PC-9 (cell line): ENCODE measurements around the gene TRAPPC3L. TPM values are rescaled to one million over a fixed set of nuclear protein-coding genes. Genes with fewer than 3 reads are reported as not detected.

ENCODE experiments used
- BruUV-seq: library from RNA; stranded (reverse); fragments of 400-500 nt; replicated peaks from 2 replicates; lab custom pipeline; 2021; lab: Mats Ljungman, UMichigan
- CTCF ChIA-PET: fragments of 300-600 bp; sonication (Branson Sonifier 250); formaldehyde crosslinking; loops from one replicate; lab custom pipeline; 2022; ENCODE audit warnings: antibody characterized with exemption; lab: Charles Lee
- POLR2A ChIA-PET: fragments of 300-600 bp; sonication (Branson Sonifier 250); formaldehyde crosslinking; loops from one replicate; lab custom pipeline; 2022; ENCODE audit warnings: antibody characterized with exemption; ENCODE audit not compliant: unreplicated experiment; lab: Charles Lee
- DNase-seq, 2 experiments: peaks; one replicate each; pipeline versions ENCODE4 v3.0.0 to v3.0.0-alpha.2; 2015 to 2022; ENCODE audit warnings: mixed read lengths in 1 of 2
- H2AFZ ChIP-seq: fragments of 200-600 bp; sonication (generic); 2 replicates; pipeline ENCODE4 v1.8.1; 2017; ENCODE audit warnings: antibody characterized with exemption
- H3F3A ChIP-seq: fragments of 200-600 bp; sonication (generic); 2 replicates; pipeline ENCODE4 v1.8.1; 2017; ENCODE audit warnings: antibody characterized with exemption, mild to moderate bottlenecking, low read depth; ENCODE audit not compliant: insufficient read depth
- H3K27ac ChIP-seq: fragments of 200-600 bp; sonication (generic); 2 replicates; pipeline ENCODE4 v1.6.1; 2016; ENCODE audit warnings: mixed run types
- H3K27me3 ChIP-seq: fragments of 200-600 bp; sonication (generic); 2 replicates; pipeline ENCODE4 v1.6.1; 2016; ENCODE audit warnings: low read depth, mixed run types; ENCODE audit not compliant: insufficient read depth
- H3K36me3 ChIP-seq: fragments of 200-600 bp; sonication (generic); 2 replicates; pipeline ENCODE4 v1.6.1; 2016; ENCODE audit warnings: low read depth, mixed run types
- H3K4me1 ChIP-seq: fragments of 200-600 bp; sonication (generic); replicated peaks from 2 replicates; pipeline ENCODE4 v1.6.1; 2016; ENCODE audit warnings: mixed run types; ENCODE audit not compliant: insufficient read depth
- H3K4me2 ChIP-seq: fragments of 200-600 bp; sonication (generic); 2 replicates; pipeline ENCODE4 v1.6.1; 2017; ENCODE audit warnings: mixed run types
- H3K4me3 ChIP-seq: fragments of 200-600 bp; sonication (generic); 2 replicates; pipeline ENCODE4 v1.6.1; 2016; ENCODE audit warnings: mixed run types
- H3K79me2 ChIP-seq: fragments of 200-600 bp; sonication (generic); 2 replicates; pipeline ENCODE4 v1.6.1; 2017; ENCODE audit warnings: low read depth, mixed run types
- H3K9me2 ChIP-seq: fragments of 200-600 bp; sonication (generic); 2 replicates; pipeline ENCODE4 v1.8.1; 2017; ENCODE audit warnings: mild to moderate bottlenecking; ENCODE audit not compliant: insufficient read depth
- H3K9me3 ChIP-seq: fragments of 200-600 bp; sonication (generic); 2 replicates; pipeline ENCODE4 v1.8.1; 2016; ENCODE audit warnings: low read depth; ENCODE audit not compliant: insufficient read depth
- H4K20me1 ChIP-seq: fragments of 200-600 bp; sonication (generic); 2 replicates; pipeline ENCODE4 v1.8.1; 2017; ENCODE audit not compliant: insufficient read depth
- CTCF ChIP-seq: fragments of 200-600 bp; sonication (generic); conservative IDR thresholded peaks from 2 replicates; pipeline ENCODE4 v1.6.1; 2017; ENCODE audit warnings: mixed run types, antibody characterized with exemption, mild to moderate bottlenecking, moderate library complexity
- EZH2 ChIP-seq: fragments of 200-600 bp; sonication (generic); IDR thresholded peaks from 2 replicates; pipeline ENCODE4 v1.8.0; 2017; ENCODE audit warnings: antibody characterized with exemption, low read depth
- intact Hi-C: fragments of 100-400 bp; cut with micrococcal nuclease; formaldehyde crosslinking; loops from one replicate; pipeline ENCODE4 v1.10.0; 2022; ENCODE audit not compliant: unreplicated experiment
- total RNA-seq: library from RNA; stranded (reverse); gene quantifications from 2 replicates; pipeline ENCODE4 v1.2.3, GENCODE V29; 2021

The TRAPPC3L gene
- total RNA-seq, 1 experiment from 2014 or later: not detected

DNA sequence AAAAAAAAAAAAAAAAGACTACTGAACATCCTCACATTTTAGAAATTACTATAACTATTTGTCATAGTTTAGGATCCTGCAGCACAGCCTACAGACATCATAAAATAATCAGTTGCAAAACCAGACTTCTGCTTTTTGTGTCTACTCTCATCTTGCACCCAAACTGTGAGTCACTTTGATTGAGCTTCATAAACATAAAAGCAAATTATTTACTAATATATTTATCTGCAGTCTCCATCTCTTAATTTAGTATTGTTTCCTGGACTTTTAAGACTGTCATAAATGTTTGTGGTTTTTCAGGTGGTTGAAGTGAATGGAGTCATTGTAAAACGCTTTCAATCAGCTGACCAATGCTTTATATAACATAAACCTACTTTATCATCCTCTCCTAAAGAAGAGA is 99.1 kb downstream of the TRAPPC3L start:
- Histone ChIP-seq H3K4me3 (no peak overlapping the region), H3K9me2 (no peaks in the 10 kb centered on the region), H3K27me3 (no peaks in the 10 kb centered on the region), H3F3A (0 out of 2 replicates have a peak, but pooled peaks cover 11% of the 10 kb centered on the region), H3K9me3 (no peaks in the 10 kb centered on the region), H3K79me2 (no peaks in the 10 kb centered on the region), H3K27ac (no peak overlapping the region), H3K36me3 (no peaks in the 10 kb centered on the region), H3K4me2 (no peak overlapping the region), H2AFZ (no peak overlapping the region), H4K20me1 (no peaks in the 10 kb centered on the region), H3K4me1 (peaks cover 26% of the 10 kb centered on the region)
- POLR2A ChIA-PET: interaction anchor here (0.6 kb wide), 1 partner anchor 65 kb away, joined by 3 read pairs; the partner anchor contains the start of gene CALHM5
- DNase-seq: peak in 1 of 2 experiments; percentile 80
- TF ChIP-seq CTCF: no peak
- TF ChIP-seq EZH2: no peak
- no TSS peak for BruUV-seq
- intact Hi-C loops: no loop called here
- CTCF ChIA-PET: interaction anchor here (0.7 kb wide), 2 partner anchors 75 to 398 kb away, joined by 6 to 9 read pairs; no protein-coding TSS in a partner anchor

DNA sequence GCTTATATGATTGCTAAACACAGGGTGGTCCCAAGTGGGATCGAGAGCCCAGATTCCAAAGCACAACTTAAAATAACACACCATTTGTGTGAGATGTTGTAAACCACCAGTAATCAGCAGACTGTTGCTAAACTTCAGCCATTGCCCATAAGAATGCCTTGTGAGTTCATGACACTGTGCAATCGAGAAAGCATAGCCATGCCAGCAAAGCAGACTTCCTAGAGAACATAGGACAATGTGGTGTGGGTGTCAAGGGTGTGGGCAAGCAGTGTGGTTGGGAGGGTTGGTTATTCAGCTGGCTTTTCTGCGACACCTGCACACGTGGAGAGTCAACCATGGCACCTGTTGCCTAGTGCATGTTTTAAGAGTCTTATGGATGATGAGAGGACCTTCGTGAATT is 100.4 kb downstream of the TRAPPC3L start:
- no peak overlapping the region for H3K27ac ChIP-seq
- TF ChIP-seq EZH2 (no peak), CTCF (no peak)
- H3K4me3 ChIP-seq: no peak overlapping the region
- CTCF ChIA-PET: no interaction called here
- no peaks in the 10 kb centered on the region for H3K9me2 ChIP-seq
- H3K4me2 ChIP-seq: no peak overlapping the region
- BruUV-seq: no TSS peak
- no peaks in the 10 kb centered on the region for H3K9me3 ChIP-seq
- no peaks in the 10 kb centered on the region for H3K27me3 ChIP-seq
- 0 out of 2 replicates have a peak, but pooled peaks cover 11% of the 10 kb centered on the region for H3F3A ChIP-seq
- H2AFZ ChIP-seq: no peak overlapping the region
- H3K4me1 ChIP-seq: peaks cover 26% of the 10 kb centered on the region
- no peaks in the 10 kb centered on the region for H4K20me1 ChIP-seq
- DNase-seq: no peak
- H3K79me2 ChIP-seq: no peaks in the 10 kb centered on the region
- intact Hi-C loops: no loop called here
- POLR2A ChIA-PET: interaction anchor here (0.6 kb wide), 1 partner anchor 24 kb away, joined by 4 read pairs; no protein-coding TSS in a partner anchor
- no peaks in the 10 kb centered on the region for H3K36me3 ChIP-seq

Other genes starting within 250 kb of the TRAPPC3L start
- 28.5 and 43.3 TPM in 2 replicates for gene DSE, start 174.7 kb downstream of the TRAPPC3L start, total RNA-seq
- not detected in 2 replicates for gene CALHM6, start 84.3 kb downstream of the TRAPPC3L start, total RNA-seq
- gene CALHM5, start 34.0 kb downstream of the TRAPPC3L start, total RNA-seq: not detected in 2 replicates
- gene CALHM4, start 8.1 kb upstream of the TRAPPC3L start, total RNA-seq: not detected in 2 replicates
- 21.5 and 22.9 TPM in 2 replicates for gene RWDD1, start 25.8 kb upstream of the TRAPPC3L start, total RNA-seq
- 0.13 and 0.24 TPM in 2 replicates for gene RSPH4A, start 70.8 kb upstream of the TRAPPC3L start, total RNA-seq
- gene ZUP1, start 123.1 kb upstream of the TRAPPC3L start, total RNA-seq: 13.6 and 14.0 TPM in 2 replicates
- gene KPNA5, start 135.5 kb upstream of the TRAPPC3L start, total RNA-seq: 6.6 and 6.8 TPM in 2 replicates
- not detected in 2 replicates for gene FAM162B, start 220.0 kb upstream of the TRAPPC3L start, total RNA-seq